Activated CD4-positive, alpha-beta memory T cell treated with anti-CD3 and anti-CD28 coated beads for 36 hours (primary cell): ENCODE measurements around the gene ADAR. TPM values are rescaled to one million over a fixed set of nuclear protein-coding genes. Genes with fewer than 3 reads are reported as not detected.

Experiments
- CTCF ChIA-PET: fragments of 350-600 bp; sonication (Branson Sonifier 250); formaldehyde crosslinking; loops from one replicate; lab custom pipeline; 2021; ENCODE audit warnings: antibody characterized with exemption, inconsistent platforms; lab: Charles Lee
- POLR2A ChIA-PET: fragments of 350-600 bp; sonication (Branson Sonifier 250); formaldehyde crosslinking; loops from one replicate; lab custom pipeline; 2021; ENCODE audit warnings: antibody characterized with exemption; lab: Charles Lee
- DNase-seq: peaks from one replicate; pipeline ENCODE4 v3.0.0-alpha.2; 2020
- H3K27ac Mint-ChIP-seq: one replicate; pipeline ENCODE4 v1.8.0; 2021; ENCODE audit warnings: mixed read lengths
- H3K27me3 Mint-ChIP-seq: one replicate; pipeline ENCODE4 v1.8.0; 2021; ENCODE audit warnings: mixed read lengths
- H3K36me3 Mint-ChIP-seq: one replicate; pipeline ENCODE4 v1.8.0; 2021; ENCODE audit warnings: mixed read lengths
- H3K4me1 Mint-ChIP-seq: one replicate; pipeline ENCODE4 v1.8.0; 2021; ENCODE audit warnings: low read depth, mixed read lengths
- H3K4me3 Mint-ChIP-seq: one replicate; pipeline ENCODE4 v1.8.0; 2021; ENCODE audit warnings: mild to moderate bottlenecking, mixed read lengths
- H3K9me3 Mint-ChIP-seq: one replicate; pipeline ENCODE4 v1.8.0; 2021; ENCODE audit warnings: mixed read lengths
- intact Hi-C: fragments of 100-400 bp; cut with micrococcal nuclease; formaldehyde crosslinking; loops from one replicate; pipeline ENCODE4 v1.15.1; 2023
- total RNA-seq, 2 experiments: library from RNA; stranded (reverse); gene quantifications; one replicate each; pipeline ENCODE4 v1.2.3, GENCODE V29; 2021

The ADAR gene
- total RNA-seq, 2 experiments from 2014 or later, result 270 to 289 TPM

GRCh38 chr1:154568157-154568815 lies 39.7 kb downstream of the ADAR start:
- Mint-ChIP-seq H3K9me3 (no peaks in the 10 kb centered on the region), H3K27me3 (peaks cover 20% of the 10 kb centered on the region), H3K4me3 (peak overlapping the region; percentile 36), H3K27ac (no peak overlapping the region), H3K36me3 (no peaks in the 10 kb centered on the region), H3K4me1 (peaks cover 9% of the 10 kb centered on the region)
- intact Hi-C loops, result no loop called here
- POLR2A ChIA-PET, result interaction anchor here (0.6 kb wide), 1 partner anchor 76 kb away, joined by 3 read pairs; no protein-coding TSS in a partner anchor
- CTCF ChIA-PET, result interaction anchor here (0.7 to 2.4 kb wide), 6 partner anchors 9 to 310 kb away, joined by 3 to 27 read pairs (median 3); no protein-coding TSS in a partner anchor
- no peak for DNase-seq

GRCh38 chr1:154567386-154568156 lies 40.4 kb downstream of the ADAR start, which contains the start of gene CHRNB2:
TSS of gene CHRNB2 (plus strand) at chr1:154567778. CDS start at chr1:154568045, 267 bp downstream.
- Mint-ChIP-seq H3K9me3 (no peaks in the 10 kb centered on the region), H3K27ac (no peak within 1 kb of the TSS), H3K27me3 (peaks cover 20% of the 10 kb centered on the region), H3K36me3 (no peaks in the 10 kb centered on the region), H3K4me1 (peaks cover 9% of the 10 kb centered on the region), H3K4me3 (peak within 1 kb of the TSS; percentile 36)
- ChIA-PET CTCF (interaction anchor here (1.0 to 2.4 kb wide), 5 partner anchors 8 to 311 kb away, joined by 3 to 27 read pairs (median 3); no protein-coding TSS in a partner anchor), POLR2A (interaction anchor here (0.6 kb wide), 1 partner anchor 76 kb away, joined by 3 read pairs; no protein-coding TSS in a partner anchor)
- intact Hi-C loops, result no loop called here
- peak; percentile 77 for DNase-seq

GRCh38 chr1:154565876-154566275 lies 42.1 kb downstream of the ADAR start:
- ChIA-PET POLR2A (interaction anchor here (1.0 kb wide), 1 partner anchor 10 kb away, joined by 3 read pairs; no protein-coding TSS in a partner anchor), CTCF (no interaction called here)
- Mint-ChIP-seq H3K27me3 (peaks cover 20% of the 10 kb centered on the region), H3K9me3 (no peaks in the 10 kb centered on the region), H3K4me1 (peaks cover 9% of the 10 kb centered on the region), H3K27ac (no peak overlapping the region), H3K36me3 (no peaks in the 10 kb centered on the region), H3K4me3 (no peak overlapping the region)
- DNase-seq, result no peak
- intact Hi-C loops, result no loop called here

GRCh38 chr1:154559466-154560044 lies 48.4 kb downstream of the ADAR start:
- Mint-ChIP-seq H3K4me3 (peak overlapping the region; percentile 90), H3K27ac (peak overlapping the region; percentile 94), H3K36me3 (peaks cover 23% of the 10 kb centered on the region), H3K27me3 (no peaks in the 10 kb centered on the region), H3K4me1 (peaks cover 26% of the 10 kb centered on the region), H3K9me3 (no peaks in the 10 kb centered on the region)
- peak; percentile 88 for DNase-seq
- ChIA-PET CTCF (interaction anchor here (0.6 to 3.0 kb wide), 60 partner anchors 9 to 613 kb away, joined by 3 to 39 read pairs (median 4); partner anchors contain the start of genes ADAM15, ATP8B2, CHRNB2 and KCNN3), POLR2A (interaction anchor here (0.7 to 1.4 kb wide), 4 partner anchors 47 to 392 kb away, joined by 3 to 4 read pairs (median 3); no protein-coding TSS in a partner anchor)
- intact Hi-C loops, result loop anchor here (1.0 to 5.0 kb wide), 11 partner anchors 49 to 525 kb away; partner anchors contain the start of gene ADAR

- Mint-ChIP-seq H3K27me3 (no peaks in the 10 kb centered on the region), H3K36me3 (peaks cover 24% of the 10 kb centered on the region), H3K4me1 (peaks cover 26% of the 10 kb centered on the region), H3K27ac (peak overlapping the region; percentile 94), H3K9me3 (no peaks in the 10 kb centered on the region), H3K4me3 (peak overlapping the region; percentile 90)
- DNase-seq, result peak; percentile 100
- intact Hi-C loops, result loop anchor here (1.0 to 5.0 kb wide), 12 partner anchors 49 to 525 kb away; partner anchors contain the start of genes ADAR and CKS1B
- CTCF ChIA-PET, result interaction anchor here (0.7 to 3.3 kb wide), 44 partner anchors 10 to 614 kb away, joined by 3 to 39 read pairs (median 6); partner anchors contain the start of genes CHRNB2, KCNN3, KRTCAP2 and PMVK
- POLR2A ChIA-PET, result interaction anchor here (1.0 to 1.4 kb wide), 3 partner anchors 48 to 320 kb away, joined by 3 read pairs; no protein-coding TSS in a partner anchor
These were observed 49.1 kb downstream of the ADAR start for GRCh38 chr1:154558720-154559465.

- ChIA-PET CTCF (interaction anchor here (0.6 to 3.3 kb wide), 3 partner anchors 11 to 164 kb away, joined by 3 to 12 read pairs (median 3); no protein-coding TSS in a partner anchor), POLR2A (no interaction called here)
- Mint-ChIP-seq H3K4me3 (peak within 1 kb of the TSS; percentile 90), H3K27ac (peak within 1 kb of the TSS; percentile 94), H3K36me3 (peaks cover 31% of the 10 kb centered on the region), H3K27me3 (no peaks in the 10 kb centered on the region), H3K4me1 (peaks cover 28% of the 10 kb centered on the region), H3K9me3 (no peaks in the 10 kb centered on the region)
- DNase-seq, result peak; percentile 52
- intact Hi-C loops, result loop anchor here (1.0 to 5.0 kb wide), 6 partner anchors 69 to 443 kb away; partner anchors contain the start of gene CKS1B
These were observed 49.9 kb downstream of the ADAR start, which contains the start of gene UBE2Q1 for GRCh38 chr1:154557939-154558719. TSS of gene UBE2Q1 (minus strand) at chr1:154558662. CDS start at chr1:154558553, 109 bp downstream.

GRCh38 chr1:154557248-154557938 lies 50.6 kb downstream of the ADAR start:
- H3K4me1 Mint-ChIP-seq, result peaks cover 28% of the 10 kb centered on the region
- DNase-seq, result no peak
- no peaks in the 10 kb centered on the region for H3K27me3 Mint-ChIP-seq
- H3K9me3 Mint-ChIP-seq, result no peaks in the 10 kb centered on the region
- ChIA-PET CTCF (interaction anchor here (0.6 to 3.3 kb wide), 5 partner anchors 11 to 223 kb away, joined by 3 to 12 read pairs (median 3); no protein-coding TSS in a partner anchor), POLR2A (no interaction called here)
- peaks cover 38% of the 10 kb centered on the region for H3K36me3 Mint-ChIP-seq
- H3K27ac Mint-ChIP-seq, result peak overlapping the region; percentile 86
- peak overlapping the region; percentile 88 for H3K4me3 Mint-ChIP-seq
- intact Hi-C loops, result loop anchor here (5.0 kb wide), 1 partner anchor 205 kb away; no protein-coding TSS in a partner anchor

GRCh38 chr1:154556422-154556821 lies 51.6 kb downstream of the ADAR start:
- CTCF ChIA-PET, result interaction anchor here (1.1 to 3.3 kb wide), 5 partner anchors 10 to 222 kb away, joined by 3 to 12 read pairs (median 9); no protein-coding TSS in a partner anchor
- peaks cover 47% of the 10 kb centered on the region for H3K36me3 Mint-ChIP-seq

GRCh38 chr1:154553056-154554030 lies 54.6 kb downstream of the ADAR start:
- Mint-ChIP-seq H3K9me3 (no peaks in the 10 kb centered on the region), H3K4me3 (no peak overlapping the region), H3K36me3 (peaks cover 63% of the 10 kb centered on the region), H3K4me1 (peaks cover 39% of the 10 kb centered on the region), H3K27me3 (no peaks in the 10 kb centered on the region), H3K27ac (no peak overlapping the region)
- ChIA-PET POLR2A (no interaction called here), CTCF (interaction anchor here (0.9 to 2.3 kb wide), 5 partner anchors 14 to 219 kb away, joined by 3 to 21 read pairs (median 3); no protein-coding TSS in a partner anchor)
- intact Hi-C loops, result no loop called here
- DNase-seq, result no peak

More at GRCh38 chr1:154556422-154556821, 51.6 kb downstream of the ADAR start:
- POLR2A ChIA-PET, result no interaction called here
- Mint-ChIP-seq H3K27ac (peak overlapping the region; percentile 86), H3K9me3 (no peaks in the 10 kb centered on the region), H3K27me3 (no peaks in the 10 kb centered on the region), H3K4me3 (peak overlapping the region; percentile 88), H3K4me1 (peaks cover 28% of the 10 kb centered on the region)
- intact Hi-C loops, result loop anchor here (5.0 kb wide), 1 partner anchor 204 kb away; no protein-coding TSS in a partner anchor
- no peak for DNase-seq
